Osteocyte (in vitro differentiated cells): ENCODE measurements around the gene AP3S2. TPM values are rescaled to one million over a fixed set of nuclear protein-coding genes. Genes with fewer than 3 reads are reported as not detected.

Experiments
- DNase-seq: peaks from one replicate; pipeline ENCODE4 v3.0.0; 2021; ENCODE audit warnings: mixed read lengths; ENCODE audit not compliant: unreplicated experiment; ENCODE audit errors: extremely low spot score
- H3K27ac Mint-ChIP-seq: one replicate; pipeline ENCODE4 v1.8.0; 2021; ENCODE audit warnings: mild to moderate bottlenecking, mixed read lengths; ENCODE audit not compliant: unreplicated experiment
- H3K27me3 Mint-ChIP-seq: one replicate; pipeline ENCODE4 v1.8.0; 2021; ENCODE audit warnings: mixed read lengths; ENCODE audit not compliant: unreplicated experiment
- H3K36me3 Mint-ChIP-seq: one replicate; pipeline ENCODE4 v1.8.0; 2021; ENCODE audit warnings: mixed read lengths; ENCODE audit not compliant: unreplicated experiment
- H3K4me1 Mint-ChIP-seq: one replicate; pipeline ENCODE4 v1.8.0; 2021; ENCODE audit warnings: mixed read lengths; ENCODE audit not compliant: unreplicated experiment
- H3K4me3 Mint-ChIP-seq: one replicate; pipeline ENCODE4 v1.8.0; 2021; ENCODE audit warnings: mild to moderate bottlenecking, moderate library complexity, mixed read lengths; ENCODE audit not compliant: unreplicated experiment
- H3K9me3 Mint-ChIP-seq: one replicate; pipeline ENCODE4 v1.8.0; 2021; ENCODE audit warnings: mixed read lengths; ENCODE audit not compliant: unreplicated experiment
- CTCF ChIP-seq: fragments of 200-600 bp; sonication (generic); IDR thresholded peaks from 2 replicates; pipeline ENCODE4 v1.5.0; 2021; ENCODE audit warnings: antibody characterized with exemption, mild to moderate bottlenecking, moderate library complexity
- total RNA-seq: library from RNA; stranded (reverse); gene quantifications from 2 replicates; pipeline ENCODE4 v1.2.1, GENCODE V29; 2021

AP3S2 gene
- total RNA-seq, 1 donor from 2014 or later = 26.9 TPM

GRCh38 chr15:89797678-89798201, 96.1 kb downstream of the AP3S2 start:
- no peak for TF ChIP-seq CTCF
- H3K9me3 Mint-ChIP-seq = peaks cover 5% of the 10 kb centered on the region
- DNase-seq = no peak
- peaks cover 35% of the 10 kb centered on the region for H3K4me1 Mint-ChIP-seq
- H3K36me3 Mint-ChIP-seq = peaks cover 37% of the 10 kb centered on the region
- H3K4me3 Mint-ChIP-seq = no peak overlapping the region
- H3K27me3 Mint-ChIP-seq = no peaks in the 10 kb centered on the region
- no peak overlapping the region for H3K27ac Mint-ChIP-seq

- peaks cover 37% of the 10 kb centered on the region for H3K36me3 Mint-ChIP-seq
- DNase-seq = no peak
- H3K27ac Mint-ChIP-seq = peak overlapping the region; percentile 88
- H3K9me3 Mint-ChIP-seq = peaks cover 5% of the 10 kb centered on the region
- no peak overlapping the region for H3K4me3 Mint-ChIP-seq
- H3K27me3 Mint-ChIP-seq = no peaks in the 10 kb centered on the region
- peaks cover 26% of the 10 kb centered on the region for H3K4me1 Mint-ChIP-seq
- no peak for TF ChIP-seq CTCF
Measured at GRCh38 chr15:89795996-89796395, 97.8 kb downstream of the AP3S2 start.

GRCh38 chr15:89794627-89795241, 99.1 kb downstream of the AP3S2 start:
- H3K27me3 Mint-ChIP-seq = no peaks in the 10 kb centered on the region
- peaks cover 5% of the 10 kb centered on the region for H3K9me3 Mint-ChIP-seq
- peaks cover 35% of the 10 kb centered on the region for H3K36me3 Mint-ChIP-seq
- H3K4me1 Mint-ChIP-seq = peaks cover 26% of the 10 kb centered on the region
- TF ChIP-seq CTCF = no peak
- peak overlapping the region; percentile 88 for H3K27ac Mint-ChIP-seq
- DNase-seq = no peak
- peak overlapping the region; percentile 38 for H3K4me3 Mint-ChIP-seq

- DNase-seq = no peak
- no peak for TF ChIP-seq CTCF
- H3K27me3 Mint-ChIP-seq = no peaks in the 10 kb centered on the region
- no peak overlapping the region for H3K27ac Mint-ChIP-seq
- H3K4me1 Mint-ChIP-seq = peaks cover 25% of the 10 kb centered on the region
- no peak overlapping the region for H3K4me3 Mint-ChIP-seq
- peaks cover 12% of the 10 kb centered on the region for H3K9me3 Mint-ChIP-seq
- peaks cover 31% of the 10 kb centered on the region for H3K36me3 Mint-ChIP-seq
Measured at GRCh38 chr15:89792106-89792805, 101.5 kb downstream of the AP3S2 start.

GRCh38 chr15:89790661-89791060, 103.1 kb downstream of the AP3S2 start:
- TF ChIP-seq CTCF = no peak
- Mint-ChIP-seq H3K9me3 (peaks cover 8% of the 10 kb centered on the region), H3K27ac (no peak overlapping the region), H3K36me3 (peaks cover 27% of the 10 kb centered on the region), H3K4me3 (no peak overlapping the region), H3K27me3 (no peaks in the 10 kb centered on the region), H3K4me1 (peaks cover 22% of the 10 kb centered on the region)
- no peak for DNase-seq
